Panc1 (cell line): ENCODE measurements around the gene RPL18. TPM values are rescaled to one million over a fixed set of nuclear protein-coding genes. Genes with fewer than 3 reads are reported as not detected.

Experiments used
- ATAC-seq: fragments of 200-7000 bp; cut with Tn5 transposase; 2 replicates; pipeline ENCODE4 v1.9.1; 2020; ENCODE audit warnings: mild to moderate bottlenecking, moderate library complexity
- BruUV-seq: library from RNA; stranded (reverse); fragments of 400-500 nt; replicated peaks from 2 replicates; lab custom pipeline; 2021; lab: Mats Ljungman, UMichigan
- CTCF ChIA-PET: fragments of 300-600 bp; sonication (Branson Sonifier 250); formaldehyde crosslinking; loops from one replicate; lab custom pipeline; 2022; ENCODE audit warnings: antibody characterized with exemption; lab: Charles Lee
- POLR2A ChIA-PET: fragments of 300-600 bp; sonication (Branson Sonifier 250); formaldehyde crosslinking; loops from one replicate; lab custom pipeline; 2022; ENCODE audit warnings: antibody characterized with exemption; lab: Charles Lee
- DNase-seq: peaks from one replicate; pipeline ENCODE4 v3.0.0-alpha.2; 2010; ENCODE audit warnings: low read depth, low spot score
- H3K27ac ChIP-seq: 2 replicates; pipeline ENCODE4 v1.5.1; 2011; ENCODE audit warnings: mild to moderate bottlenecking, low read length, inconsistent platforms
- H3K27me3 ChIP-seq: fragments of 200-500 bp; sonication (Bioruptor generic); 2 replicates; pipeline ENCODE4 v1.6.0; 2014; ENCODE audit warnings: low read length, inconsistent platforms; ENCODE audit not compliant: control insufficient read depth, insufficient read depth
- H3K36me3 ChIP-seq: fragments of 200-500 bp; sonication (Bioruptor generic); 2 replicates; pipeline ENCODE4 v1.5.1; 2014; ENCODE audit warnings: inconsistent platforms, mild to moderate bottlenecking, low read length, moderate library complexity; ENCODE audit not compliant: control insufficient read depth, insufficient read depth
- H3K4me1 ChIP-seq: 2 replicates; pipeline ENCODE4 v1.5.1; 2011; ENCODE audit warnings: inconsistent platforms, mild to moderate bottlenecking, low read length, moderate library complexity; ENCODE audit not compliant: control insufficient read depth, insufficient read depth
- H3K4me3 ChIP-seq, 2 experiments: 2 replicates each; pipeline ENCODE4 v1.5.1; 2011 to 2012; ENCODE audit warnings: low read depth in 2 of 2, low read length in 2 of 2, mild to moderate bottlenecking in 2 of 2, inconsistent platforms in 1 of 2, moderate library complexity in 1 of 2
- H3K9me3 ChIP-seq: fragments of 200-500 bp; sonication (Bioruptor generic); 2 replicates; pipeline ENCODE4 v1.5.1; 2014; ENCODE audit warnings: low read depth, mild to moderate bottlenecking, inconsistent platforms, low read length, moderate library complexity; ENCODE audit not compliant: control insufficient read depth, insufficient read depth
- CTCF ChIP-seq: fragments of 450-650 bp; IDR thresholded peaks from 2 replicates; pipeline ENCODE4 v1.5.1; 2017; ENCODE audit warnings: mild to moderate bottlenecking
- POLR2AphosphoS5 ChIP-seq: IDR thresholded peaks from 2 replicates; pipeline ENCODE4 v1.6.1; 2012; ENCODE audit warnings: mild to moderate bottlenecking, low read depth, low read length, moderate library complexity
- REST ChIP-seq, 2 experiments: IDR thresholded peaks; 2 replicates each; pipeline ENCODE4 v1.6.1; 2011 to 2012; ENCODE audit warnings: low read depth in 2 of 2, control low read depth in 1 of 2, low read length in 1 of 2, mild to moderate bottlenecking in 1 of 2, moderate library complexity in 1 of 2; ENCODE audit not compliant: insufficient read depth in 1 of 2
- SIN3A ChIP-seq: IDR thresholded peaks from 2 replicates; pipeline ENCODE4 v1.6.1; 2012; ENCODE audit warnings: low read depth, mild to moderate bottlenecking, low read length, moderate library complexity, borderline replicate concordance; ENCODE audit not compliant: insufficient read depth
- TCF7L2 ChIP-seq: IDR thresholded peaks from 2 replicates; pipeline ENCODE4 v1.6.1; 2011; ENCODE audit warnings: mild to moderate bottlenecking, low read depth, low read length, inconsistent platforms
- in situ Hi-C: cut with HindIII; loops from 2 replicates; pipeline ENCODE4 v1.10.0; 2016; ENCODE audit warnings: low sequenced_read_pairs, low pct_unique_long_range_greater_than_20kb
- intact Hi-C: fragments of 100-400 bp; cut with micrococcal nuclease; formaldehyde crosslinking; loops from one replicate; pipeline ENCODE4 v1.10.0; 2022; ENCODE audit not compliant: unreplicated experiment
- total RNA-seq: library from RNA; stranded (reverse); gene quantifications from one replicate; pipeline ENCODE4 v1.2.1, GENCODE V29; 2021; ENCODE audit not compliant: unreplicated experiment

RPL18 gene
- total RNA-seq, 1 experiment from 2014 or later = 670 TPM

GRCh38 chr19:48651683-48652048 lies 32.7 kb upstream of the RPL18 start:
- ChIA-PET POLR2A (interaction anchor here (0.6 kb wide), 1 partner anchor 120 kb away, joined by 5 read pairs; no protein-coding TSS in a partner anchor), CTCF (no interaction called here)
- no peaks in the 10 kb centered on the region for H3K27me3 ChIP-seq
- no peak for ATAC-seq
- BruUV-seq = no TSS peak
- DNase-seq = no peak
- no peak overlapping the region for H3K4me3 ChIP-seq
- TF ChIP-seq POLR2AphosphoS5 (no peak), SIN3A (no peak), TCF7L2 (no peak), REST (IDR thresholded peaks at IDR 0.05; ENCODE audit: insufficient read depth in 1 of 2, low read depth in 2 of 2, low read length in 1 of 2) (no peak)
- in situ Hi-C loops = no loop called here
- no peak overlapping the region for H3K27ac ChIP-seq
- H3K4me1 ChIP-seq = peaks cover 2% of the 10 kb centered on the region; the same call in 1 of the 2 replicates
- intact Hi-C loops = no loop called here
- no peaks in the 10 kb centered on the region for H3K36me3 ChIP-seq
- H3K9me3 ChIP-seq = no peaks in the 10 kb centered on the region

GRCh38 chr19:48650974-48651682 lies 32.1 kb upstream of the RPL18 start:
- no peak overlapping the region for H3K4me3 ChIP-seq
- ChIA-PET POLR2A (interaction anchor here (0.6 kb wide), 1 partner anchor 120 kb away, joined by 5 read pairs; no protein-coding TSS in a partner anchor), CTCF (no interaction called here)
- H3K27ac ChIP-seq = no peak overlapping the region
- no peak for DNase-seq
- TF ChIP-seq TCF7L2 = no peak
- TF ChIP-seq CTCF = no peak
- no peak for TF ChIP-seq SIN3A
- TF ChIP-seq POLR2AphosphoS5 = no peak
- TF ChIP-seq REST (IDR thresholded peaks at IDR 0.05; ENCODE audit: insufficient read depth in 1 of 2, low read depth in 2 of 2, low read length in 1 of 2) = no peak
- H3K4me1 ChIP-seq = peaks cover 2% of the 10 kb centered on the region; the same call in 1 of the 2 replicates
- no peaks in the 10 kb centered on the region for H3K9me3 ChIP-seq
- intact Hi-C loops (no loop called here), in situ Hi-C loops (no loop called here)
- no peaks in the 10 kb centered on the region for H3K36me3 ChIP-seq
- BruUV-seq = no TSS peak
- H3K27me3 ChIP-seq = no peaks in the 10 kb centered on the region
- ATAC-seq = no peak
